ENCODE results near the gene MAGI3.
"Not testable (repeated sequence)": the region's sequence is repeated elsewhere in the genome, so short reads cannot be mapped to it uniquely, and the experiment has no call there.

The MAGI3 gene

DNA sequence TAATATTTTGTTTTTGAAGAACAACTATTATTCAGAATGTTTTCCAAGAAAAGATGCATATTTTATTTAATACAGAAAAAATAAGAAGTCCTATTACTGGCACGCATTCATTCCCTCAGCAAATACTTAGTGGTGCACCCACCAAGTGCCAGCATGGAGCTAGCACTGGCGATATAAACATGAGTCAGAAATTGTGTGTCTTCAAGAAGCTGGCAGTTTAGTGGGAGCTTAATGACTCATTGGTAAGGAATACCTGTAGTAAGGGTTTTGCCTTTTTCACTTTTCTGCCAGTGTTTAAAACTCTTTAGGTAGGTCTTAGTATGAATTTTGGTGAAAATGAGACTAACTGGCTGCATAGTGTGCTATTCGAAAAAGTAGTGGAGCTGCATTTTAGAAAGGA, 6.3 kb downstream of the MAGI3 start:
- TF ChIP-seq, protein P1, sequence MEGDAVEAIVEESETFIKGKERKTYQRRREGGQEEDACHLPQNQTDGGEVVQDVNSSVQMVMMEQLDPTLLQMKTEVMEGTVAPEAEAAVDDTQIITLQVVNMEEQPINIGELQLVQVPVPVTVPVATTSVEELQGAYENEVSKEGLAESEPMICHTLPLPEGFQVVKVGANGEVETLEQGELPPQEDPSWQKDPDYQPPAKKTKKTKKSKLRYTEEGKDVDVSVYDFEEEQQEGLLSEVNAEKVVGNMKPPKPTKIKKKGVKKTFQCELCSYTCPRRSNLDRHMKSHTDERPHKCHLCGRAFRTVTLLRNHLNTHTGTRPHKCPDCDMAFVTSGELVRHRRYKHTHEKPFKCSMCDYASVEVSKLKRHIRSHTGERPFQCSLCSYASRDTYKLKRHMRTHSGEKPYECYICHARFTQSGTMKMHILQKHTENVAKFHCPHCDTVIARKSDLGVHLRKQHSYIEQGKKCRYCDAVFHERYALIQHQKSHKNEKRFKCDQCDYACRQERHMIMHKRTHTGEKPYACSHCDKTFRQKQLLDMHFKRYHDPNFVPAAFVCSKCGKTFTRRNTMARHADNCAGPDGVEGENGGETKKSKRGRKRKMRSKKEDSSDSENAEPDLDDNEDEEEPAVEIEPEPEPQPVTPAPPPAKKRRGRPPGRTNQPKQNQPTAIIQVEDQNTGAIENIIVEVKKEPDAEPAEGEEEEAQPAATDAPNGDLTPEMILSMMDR (conservative IDR thresholded peaks at IDR 0.05; ENCODE audit: low read depth, low read length), result no peak
- H3K4me3 ChIP-seq (ENCODE audit: low read length), result no peak overlapping the region
- peak; percentile 89 for DNase-seq (ENCODE audit: low read depth)

DNA sequence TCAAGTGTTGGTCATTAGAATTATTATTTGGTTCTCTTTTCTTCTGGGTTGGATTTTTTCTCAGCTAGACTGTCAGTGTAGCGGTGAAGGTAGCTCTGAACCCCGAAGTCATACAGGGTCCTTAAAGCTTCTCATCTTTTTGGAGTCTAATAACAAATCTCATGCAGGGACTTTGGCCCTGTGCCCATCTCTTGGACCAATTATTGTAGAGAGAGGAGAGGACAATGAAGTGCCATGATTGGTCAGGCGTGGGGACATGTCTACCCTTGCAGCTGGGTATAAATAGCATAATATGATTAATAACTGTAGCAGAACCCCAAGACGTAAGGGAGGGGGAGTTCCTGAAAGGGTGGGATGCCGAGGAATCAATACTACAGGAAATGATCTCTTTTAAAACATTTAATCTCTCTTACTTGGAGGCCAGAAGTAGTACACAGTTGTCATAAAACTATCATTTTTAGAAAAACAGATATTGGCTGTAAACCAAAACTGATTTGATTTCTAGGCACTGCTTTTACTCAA, 8.8 kb downstream of the MAGI3 start:
- TF ChIP-seq, protein P1 (conservative IDR thresholded peaks at IDR 0.05; ENCODE audit: low read depth, low read length), result no peak
- no peak for DNase-seq (ENCODE audit: low read depth)
- no peak overlapping the region for H3K4me3 ChIP-seq (ENCODE audit: low read length)

DNA sequence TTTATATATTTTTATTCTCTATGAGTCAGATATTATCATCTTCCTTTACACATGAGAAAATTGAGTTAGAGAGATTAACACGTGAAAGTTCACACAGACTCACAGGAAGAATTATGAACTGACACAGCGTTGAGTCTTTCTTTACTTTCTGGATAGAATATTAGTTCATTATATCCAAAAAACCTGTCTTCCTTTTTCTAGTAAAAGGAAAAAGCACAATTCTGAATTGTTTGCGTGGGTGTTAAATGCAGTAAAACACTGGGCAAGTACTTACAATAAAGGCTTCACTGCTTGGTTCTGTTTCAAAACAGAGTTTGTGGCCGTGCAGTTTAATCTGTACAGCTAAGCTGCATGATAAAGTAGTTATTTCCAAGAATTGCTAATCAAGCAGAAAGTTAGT, 10.8 kb downstream of the MAGI3 start:
- TF ChIP-seq, protein P1 (conservative IDR thresholded peaks at IDR 0.05; ENCODE audit: low read depth, low read length), result no peak
- no peak overlapping the region for H3K4me3 ChIP-seq (ENCODE audit: low read length)
- no peak for DNase-seq (ENCODE audit: low read depth)

DNA sequence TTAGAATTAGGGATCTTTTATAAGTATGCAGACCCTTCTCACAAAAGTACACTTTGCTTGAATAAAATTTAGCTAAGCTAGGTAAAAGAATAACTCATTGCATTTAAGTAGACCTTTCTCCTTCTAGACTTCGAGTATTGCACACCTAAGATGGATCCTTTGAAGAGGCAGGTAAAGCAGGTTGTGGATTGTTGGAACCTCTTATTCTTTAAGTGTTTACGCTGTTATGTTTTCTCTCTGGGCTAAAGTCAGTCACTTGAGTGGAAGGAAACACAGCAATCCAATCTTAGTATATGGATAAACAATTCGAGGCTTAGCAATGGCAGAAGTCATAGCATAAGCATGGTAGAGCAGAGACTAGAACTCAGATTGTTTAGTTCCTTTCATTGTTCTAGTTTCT, 11.4 kb downstream of the MAGI3 start:
- TF ChIP-seq, protein P1 (conservative IDR thresholded peaks at IDR 0.05; ENCODE audit: low read depth, low read length), result no peak
- H3K4me3 ChIP-seq (ENCODE audit: low read length), result no peak overlapping the region

DNA sequence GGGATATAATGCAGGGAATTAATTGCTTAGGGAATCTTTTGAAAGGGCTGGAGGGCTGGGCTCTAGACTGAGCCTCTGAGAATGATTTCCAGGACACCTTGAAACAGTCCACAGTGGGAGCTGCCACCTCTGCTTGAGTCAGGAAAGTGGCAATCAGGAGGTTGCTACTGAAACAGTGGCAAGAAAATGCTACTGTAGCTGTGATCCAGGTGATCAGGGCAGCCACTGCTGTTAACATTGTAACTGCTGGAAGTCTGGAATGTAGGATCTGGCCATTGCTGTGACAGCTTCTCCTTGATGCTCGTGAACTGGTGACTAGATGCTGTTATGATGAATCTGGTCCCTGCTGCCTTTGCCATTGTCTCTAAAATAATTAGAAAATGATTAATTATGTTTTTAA, 12.8 kb downstream of the MAGI3 start:
- TF ChIP-seq, protein P1 (conservative IDR thresholded peaks at IDR 0.05; ENCODE audit: low read depth, low read length), result no peak
- H3K4me3 ChIP-seq (ENCODE audit: low read length), result no peak overlapping the region
- DNase-seq (ENCODE audit: low read depth), result no peak

More for the DNA sequence above, 11.4 kb downstream of the MAGI3 start:
- DNase-seq (ENCODE audit: low read depth), result no peak

DNA sequence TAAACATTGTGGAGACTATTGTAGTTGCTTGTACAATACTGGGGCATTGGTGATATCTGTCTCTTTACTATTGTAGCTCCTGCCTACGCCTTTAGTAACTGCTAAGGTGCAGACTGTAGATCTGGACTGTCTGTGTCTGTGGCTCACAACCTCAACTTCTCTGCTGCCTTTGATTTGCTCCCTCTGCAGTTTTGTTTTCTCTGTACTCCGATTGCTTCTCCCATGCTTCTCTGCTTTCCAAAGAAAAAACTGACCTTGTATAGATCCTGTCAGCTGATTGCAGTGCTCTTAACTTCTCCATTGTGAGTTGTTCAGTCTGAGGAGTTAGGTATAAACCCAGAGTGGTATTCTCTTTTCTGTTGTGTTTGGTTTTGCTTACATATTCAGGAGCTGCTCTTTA, 15.3 kb downstream of the MAGI3 start:
- no peak overlapping the region for H3K4me3 ChIP-seq (ENCODE audit: low read length)
- no peak for DNase-seq (ENCODE audit: low read depth)
- TF ChIP-seq, protein P1 (conservative IDR thresholded peaks at IDR 0.05; ENCODE audit: low read depth, low read length), result no peak

DNA sequence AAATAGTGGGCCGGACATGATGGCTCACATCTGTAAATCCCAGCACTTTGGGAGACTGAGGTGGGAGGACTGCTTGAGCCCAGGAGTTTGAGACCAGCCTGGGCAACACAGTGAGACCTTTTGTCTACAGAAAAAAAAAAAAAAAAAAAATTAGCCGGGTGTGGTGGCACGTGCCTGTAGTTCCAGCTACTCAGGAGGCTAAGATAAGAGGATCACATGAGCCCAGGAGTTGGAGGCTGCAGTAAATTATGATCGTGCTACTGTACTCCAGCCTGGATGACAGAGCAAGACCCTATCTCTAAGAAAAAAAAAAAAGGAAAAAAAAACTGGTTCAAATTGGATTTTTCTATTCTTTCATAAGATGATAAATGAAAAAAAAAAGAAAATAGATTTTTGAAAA, 15.8 kb downstream of the MAGI3 start:
- DNase-seq (ENCODE audit: low read depth); H3K4me3 ChIP-seq (ENCODE audit: low read length): not testable (repeated sequence)

DNA sequence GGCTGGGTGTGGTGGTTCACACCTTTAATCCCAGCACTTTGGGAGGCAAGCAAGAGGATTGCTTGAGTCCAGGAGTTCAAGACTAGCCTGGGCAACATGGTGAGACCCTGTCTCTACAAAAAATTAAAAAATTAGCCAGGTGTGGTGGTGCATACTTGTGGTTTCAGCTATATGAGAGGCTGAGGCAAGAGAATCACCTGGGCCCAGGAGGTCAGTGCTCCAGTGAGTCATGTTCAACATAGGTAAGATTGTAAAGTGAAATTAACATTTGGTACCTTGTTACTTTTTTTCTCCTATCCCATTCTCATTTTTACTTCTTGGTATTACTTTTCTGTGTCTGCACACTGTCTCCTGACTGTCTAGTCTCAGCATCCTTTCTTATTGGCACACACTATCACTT, 19.0 kb downstream of the MAGI3 start:
- DNase-seq (ENCODE audit: low read depth), result no peak
- TF ChIP-seq, protein P1 (conservative IDR thresholded peaks at IDR 0.05; ENCODE audit: low read depth, low read length), result no peak
- no peak overlapping the region for H3K4me3 ChIP-seq (ENCODE audit: low read length)

DNA sequence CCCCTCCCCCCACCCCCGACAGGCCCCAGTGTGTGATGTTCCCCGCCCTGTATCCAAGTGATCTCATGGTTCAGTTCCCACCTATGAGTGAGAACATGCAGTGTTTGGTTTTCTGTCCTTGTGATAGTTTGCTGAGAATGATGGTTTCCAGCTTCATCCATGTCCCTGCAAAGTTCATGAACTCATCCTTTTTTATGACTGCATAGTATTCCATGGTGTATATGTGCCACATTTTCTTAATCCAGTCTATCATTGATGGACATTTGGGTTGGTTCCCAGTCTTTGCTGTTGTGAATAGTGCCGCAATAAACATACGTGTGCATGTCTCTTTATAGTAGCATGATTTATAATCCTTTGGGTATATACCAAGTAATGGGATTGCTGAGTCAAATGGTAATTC, 21.7 kb downstream of the MAGI3 start:
- H3K4me3 ChIP-seq (ENCODE audit: low read length); DNase-seq (ENCODE audit: low read depth): not testable (repeated sequence)
